Fibroblast of skin of abdomen (primary cell): Measurements from ENCODE around the gene WFDC12. TPM values are rescaled to one million over a fixed set of nuclear protein-coding genes. Genes with fewer than 3 reads are reported as not detected.
"Not testable (repeated sequence)": the region's sequence is repeated elsewhere in the genome, so short reads cannot be mapped to it uniquely, and the experiment has no call there.

Experiments used
- DNase-seq: peaks from one replicate; pipeline ENCODE4 v3.0.0-alpha.2; 2013
- polyA plus RNA-seq, 2 experiments: library from polyadenylated mRNA; unstranded; fragments of 120-200 nt; gene quantifications; one replicate each; pipeline ENCODE4 v1.2.1, GENCODE V29; 2013; ENCODE audit not compliant: insufficient read length in 2 of 2

Gene WFDC12
- polyA plus RNA-seq (2013, experiment 1 of 2; ENCODE audit: insufficient read length), result not detected
- not detected for polyA plus RNA-seq (2013, experiment 2 of 2; ENCODE audit: insufficient read length)

GRCh38 chr20:45124365-45124764 lies at the start of gene WFDC12:
Gene WFDC12 (minus strand): TSS chr20:45124465. CDS start chr20:45124447, 18 bp downstream.
- DNase-seq, result no peak

- DNase-seq, result no peak
These were observed 49.3 kb upstream of the WFDC12 start for GRCh38 chr20:45173522-45173921.

- no peak for DNase-seq
These were observed 40.6 kb upstream of the WFDC12 start for GRCh38 chr20:45164906-45165305.

- DNase-seq, result no peak
These were observed 39.0 kb upstream of the WFDC12 start for GRCh38 chr20:45163083-45163803.

- DNase-seq, result peak; percentile 70
These were observed 33.7 kb upstream of the WFDC12 start for GRCh38 chr20:45157962-45158361.

GRCh38 chr20:45156713-45157112 lies 32.4 kb upstream of the WFDC12 start:
- no peak for DNase-seq

- not testable (repeated sequence) for DNase-seq
These were observed 30.5 kb upstream of the WFDC12 start for GRCh38 chr20:45154794-45155193.

- DNase-seq, result no peak
These were observed 29.9 kb upstream of the WFDC12 start for GRCh38 chr20:45154183-45154582.

GRCh38 chr20:45153752-45154151 lies 29.5 kb upstream of the WFDC12 start:
- no peak for DNase-seq

- no peak for DNase-seq
These were observed 28.9 kb upstream of the WFDC12 start for GRCh38 chr20:45153147-45153546.

GRCh38 chr20:45152405-45152804 lies 28.1 kb upstream of the WFDC12 start:
- DNase-seq, result no peak

GRCh38 chr20:45149062-45149461 lies 24.8 kb upstream of the WFDC12 start:
- DNase-seq, result no peak

GRCh38 chr20:45140836-45141235 lies 16.6 kb upstream of the WFDC12 start:
- no peak for DNase-seq

GRCh38 chr20:45139733-45140375 lies 15.6 kb upstream of the WFDC12 start:
- DNase-seq, result not testable (repeated sequence)

- DNase-seq, result no peak
These were observed 14.5 kb upstream of the WFDC12 start for GRCh38 chr20:45138561-45139300.

GRCh38 chr20:45136911-45137310 lies 12.6 kb upstream of the WFDC12 start:
- DNase-seq, result no peak

GRCh38 chr20:45128099-45128498 lies 3.8 kb upstream of the WFDC12 start:
- DNase-seq, result no peak

GRCh38 chr20:45121388-45121787 lies 2.9 kb downstream of the WFDC12 start:
- DNase-seq, result no peak

- no peak for DNase-seq
These were observed 4.6 kb downstream of the WFDC12 start for GRCh38 chr20:45119556-45120266.

GRCh38 chr20:45118028-45118427 lies 6.2 kb downstream of the WFDC12 start:
- no peak for DNase-seq

- DNase-seq, result no peak
These were observed 6.7 kb downstream of the WFDC12 start for GRCh38 chr20:45117581-45117980.

GRCh38 chr20:45115829-45116228 lies 8.4 kb downstream of the WFDC12 start:
- DNase-seq, result no peak

GRCh38 chr20:45115386-45115774 lies 8.9 kb downstream of the WFDC12 start:
- DNase-seq, result no peak
